ENCODE measurements around the gene EPC1. TPM values are rescaled to one million over a fixed set of nuclear protein-coding genes. Genes with fewer than 3 reads are reported as not detected.

The EPC1 gene
- total RNA-seq, 1 experiment from 2014 or later, result 9.6 TPM

GRCh38 chr10:32341596-32341995, 5.4 kb downstream of the EPC1 start:
- no peak for DNase-seq (ENCODE audit: low spot score)
- in situ Hi-C loops (cut with HindIII; ENCODE audit: low sequenced_read_pairs), result no loop called here

- no peak for DNase-seq (ENCODE audit: low spot score)
- in situ Hi-C loops (cut with HindIII; ENCODE audit: low sequenced_read_pairs), result no loop called here
Measured at GRCh38 chr10:32340596-32341180, 6.3 kb downstream of the EPC1 start.

GRCh38 chr10:32338262-32338661, 8.7 kb downstream of the EPC1 start:
- no peak for DNase-seq (ENCODE audit: low spot score)
- in situ Hi-C loops (cut with HindIII; ENCODE audit: low sequenced_read_pairs), result no loop called here

- in situ Hi-C loops (cut with HindIII; ENCODE audit: low sequenced_read_pairs), result no loop called here
Measured at GRCh38 chr10:32337350-32337749, 9.6 kb downstream of the EPC1 start.

DNA sequence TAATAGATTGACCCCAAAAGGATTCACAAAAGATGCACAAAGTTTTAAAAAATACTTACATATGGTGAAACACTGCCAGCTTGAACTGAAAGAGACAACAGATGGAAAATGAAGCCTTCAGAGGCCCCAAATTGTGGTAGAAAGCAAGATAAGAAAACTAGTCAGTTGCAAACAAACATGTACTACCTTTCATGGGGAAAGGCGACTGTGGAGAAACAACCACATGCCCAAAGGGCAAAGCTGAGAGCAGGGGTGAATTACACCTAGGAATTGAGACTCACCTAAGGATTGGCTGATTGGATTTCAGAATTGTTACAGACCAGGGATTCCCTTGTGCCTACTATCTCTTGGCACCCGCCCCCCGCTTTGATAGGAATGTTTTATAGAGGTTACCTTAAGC, 13.1 kb downstream of the EPC1 start:
- no peak for DNase-seq (ENCODE audit: low spot score)
- in situ Hi-C loops (cut with HindIII; ENCODE audit: low sequenced_read_pairs), result no loop called here

More at GRCh38 chr10:32337350-32337749, 9.6 kb downstream of the EPC1 start:
- no peak for DNase-seq (ENCODE audit: low spot score)

- no peak for DNase-seq (ENCODE audit: low spot score)
- in situ Hi-C loops (cut with HindIII; ENCODE audit: low sequenced_read_pairs), result no loop called here
Measured at GRCh38 chr10:32332299-32332750, 14.6 kb downstream of the EPC1 start.

- DNase-seq (ENCODE audit: low spot score), result no peak
- in situ Hi-C loops (cut with HindIII; ENCODE audit: low sequenced_read_pairs), result no loop called here
Measured at GRCh38 chr10:32331606-32332005, 15.4 kb downstream of the EPC1 start.

GRCh38 chr10:32330214-32330613, 16.7 kb downstream of the EPC1 start:
- in situ Hi-C loops (cut with HindIII; ENCODE audit: low sequenced_read_pairs), result no loop called here
- DNase-seq (ENCODE audit: low spot score), result no peak

- no peak for DNase-seq (ENCODE audit: low spot score)
- in situ Hi-C loops (cut with HindIII; ENCODE audit: low sequenced_read_pairs), result no loop called here
Measured at GRCh38 chr10:32329061-32329460, 17.9 kb downstream of the EPC1 start.

DNA sequence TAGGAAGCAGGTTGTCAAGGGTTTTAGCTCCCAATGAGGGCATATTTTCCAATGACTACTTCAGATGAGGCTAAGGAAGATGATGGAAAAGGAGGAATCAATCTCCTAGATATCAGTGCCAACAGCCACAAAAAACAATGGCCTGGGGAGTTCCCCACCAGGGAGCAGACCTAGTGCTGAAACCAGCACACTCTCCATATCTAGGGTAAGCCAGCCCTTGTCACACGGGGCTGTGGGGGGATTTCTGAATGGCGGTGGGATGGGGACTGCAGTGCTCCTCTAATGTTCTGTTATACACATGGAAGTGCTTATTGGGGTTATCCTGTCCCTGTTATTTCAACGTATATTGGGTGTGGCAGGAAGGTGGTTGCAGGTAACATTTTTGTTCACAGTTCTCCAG, 18.5 kb downstream of the EPC1 start:
- DNase-seq (ENCODE audit: low spot score), result no peak
- in situ Hi-C loops (cut with HindIII; ENCODE audit: low sequenced_read_pairs), result no loop called here

- in situ Hi-C loops (cut with HindIII; ENCODE audit: low sequenced_read_pairs), result no loop called here
Measured at GRCh38 chr10:32327364-32327691, 19.6 kb downstream of the EPC1 start.

GRCh38 chr10:32326680-32327363, 20.1 kb downstream of the EPC1 start:
- in situ Hi-C loops (cut with HindIII; ENCODE audit: low sequenced_read_pairs), result no loop called here

More at GRCh38 chr10:32327364-32327691, 19.6 kb downstream of the EPC1 start:
- DNase-seq (ENCODE audit: low spot score), result no peak

DNA sequence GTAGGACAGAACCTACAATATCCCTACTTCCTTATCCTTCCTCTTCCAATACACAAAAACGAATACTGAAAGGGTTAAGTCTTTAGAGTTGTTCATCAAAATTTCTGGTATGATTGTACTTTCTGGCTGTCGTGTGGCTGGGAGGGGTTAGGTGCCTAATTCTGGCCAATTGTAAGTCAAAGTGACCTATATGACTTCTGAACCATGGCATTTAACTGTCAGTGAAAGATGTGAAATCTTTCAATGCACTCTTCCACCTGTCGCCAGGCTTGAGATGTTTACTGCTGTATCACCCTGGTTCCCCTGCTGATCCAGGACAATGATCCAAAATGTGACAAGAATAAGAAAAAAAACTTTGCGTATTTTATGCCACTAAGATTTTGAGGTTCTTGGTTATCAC, 20.8 kb downstream of the EPC1 start:
- in situ Hi-C loops (cut with HindIII; ENCODE audit: low sequenced_read_pairs), result no loop called here
- no peak for DNase-seq (ENCODE audit: low spot score)

More at GRCh38 chr10:32326680-32327363, 20.1 kb downstream of the EPC1 start:
- no peak for DNase-seq (ENCODE audit: low spot score)

- in situ Hi-C loops (cut with HindIII; ENCODE audit: low sequenced_read_pairs), result no loop called here
Measured at GRCh38 chr10:32323051-32323450, 23.9 kb downstream of the EPC1 start.

GRCh38 chr10:32321016-32321631, 25.8 kb downstream of the EPC1 start:
- in situ Hi-C loops (cut with HindIII; ENCODE audit: low sequenced_read_pairs), result no loop called here
- DNase-seq (ENCODE audit: low spot score), result no peak

More at GRCh38 chr10:32323051-32323450, 23.9 kb downstream of the EPC1 start:
- no peak for DNase-seq (ENCODE audit: low spot score)

GRCh38 chr10:32318476-32318896, 28.5 kb downstream of the EPC1 start:
- in situ Hi-C loops (cut with HindIII; ENCODE audit: low sequenced_read_pairs), result no loop called here
- DNase-seq (ENCODE audit: low spot score), result no peak

DNA sequence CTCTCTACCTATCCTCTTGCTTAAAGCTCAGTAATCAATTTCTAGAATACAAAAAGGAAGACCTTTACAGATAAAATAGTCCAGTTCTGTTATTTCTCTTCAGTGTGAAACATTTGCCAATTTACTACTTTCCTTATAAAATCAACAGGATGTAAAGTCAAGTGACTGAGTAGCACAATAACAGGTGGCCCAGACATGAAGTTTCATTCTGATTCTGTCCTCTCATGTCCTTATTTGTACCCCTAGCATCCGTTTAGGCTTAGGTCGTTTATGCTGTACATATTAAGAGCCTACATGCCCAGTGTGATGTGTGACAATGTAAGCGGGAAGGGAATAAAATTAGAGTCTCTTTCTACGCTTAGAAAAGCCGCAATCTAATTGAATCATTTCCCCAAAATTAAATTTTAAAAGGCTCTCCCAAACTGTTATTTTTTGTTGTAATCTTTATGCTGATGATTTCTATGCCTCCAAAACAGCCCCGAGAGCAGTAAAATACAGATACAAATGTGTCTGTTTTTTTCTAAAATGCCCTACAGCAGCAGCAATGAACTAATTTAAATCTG, 29.1 kb downstream of the EPC1 start:
- DNase-seq (ENCODE audit: low spot score), result no peak
- in situ Hi-C loops (cut with HindIII; ENCODE audit: low sequenced_read_pairs), result no loop called here

- no peak for DNase-seq (ENCODE audit: low spot score)
- in situ Hi-C loops (cut with HindIII; ENCODE audit: low sequenced_read_pairs), result no loop called here
Measured at GRCh38 chr10:32315424-32315823, 31.5 kb downstream of the EPC1 start.

- in situ Hi-C loops (cut with HindIII; ENCODE audit: low sequenced_read_pairs), result no loop called here
- no peak for DNase-seq (ENCODE audit: low spot score)
Measured at GRCh38 chr10:32314588-32314987, 32.4 kb downstream of the EPC1 start.

- in situ Hi-C loops (cut with HindIII; ENCODE audit: low sequenced_read_pairs), result no loop called here
Measured at GRCh38 chr10:32308027-32308603, 38.8 kb downstream of the EPC1 start.

More at GRCh38 chr10:32308027-32308603, 38.8 kb downstream of the EPC1 start:
- DNase-seq (ENCODE audit: low spot score), result no peak

Measured in G401 (cell line).